CD4-positive, CD25-positive, alpha-beta regulatory T cell (primary cell): Measurements from ENCODE around the gene WSB2. TPM values are rescaled to one million over a fixed set of nuclear protein-coding genes. Genes with fewer than 3 reads are reported as not detected.
A peak's percentile ranks its signal among the peaks of the same experiment; 100 is the strongest.

Source experiments
- ATAC-seq, 2 donors: fragments of 150-1000 bp; cut with Tn5 transposase; one replicate each; pipeline ENCODE4 v1.10.0; 2021; ENCODE audit warnings: low read depth in 2 of 2, moderate number of reproducible peaks in 2 of 2, moderate library complexity in 1 of 2
- DNase-seq, 3 donors: peaks; one replicate each; pipeline versions ENCODE4 v3.0.0 to v3.0.0-alpha.2; 2012 to 2022; ENCODE audit warnings: mixed read lengths in 1 of 3
- H3K27ac ChIP-seq: one replicate; pipeline ENCODE4 v1.7.0; 2013; ENCODE audit warnings: mild to moderate bottlenecking, low read length; ENCODE audit not compliant: insufficient read depth, poor library complexity, severe bottlenecking
- H3K27me3 ChIP-seq: one replicate; pipeline ENCODE4 v1.7.0; 2013; ENCODE audit warnings: low read length; ENCODE audit not compliant: control insufficient read depth, insufficient read depth
- H3K36me3 ChIP-seq: one replicate; pipeline ENCODE4 v1.7.0; 2013; ENCODE audit warnings: mild to moderate bottlenecking, low read length, moderate library complexity; ENCODE audit not compliant: control insufficient read depth, insufficient read depth
- H3K4me1 ChIP-seq: 2 replicates; pipeline ENCODE4 v1.7.0; 2013; ENCODE audit warnings: mild to moderate bottlenecking, low read length; ENCODE audit not compliant: insufficient read depth, control insufficient read depth, poor library complexity, severe bottlenecking
- H3K4me3 ChIP-seq: one replicate; pipeline ENCODE4 v1.7.0; 2013; ENCODE audit warnings: low read depth, mild to moderate bottlenecking, low read length, moderate library complexity
- H3K9me3 ChIP-seq, 2 experiments: 1 replicate in 1 of 2; 2 replicates in 1 of 2; pipeline ENCODE4 v1.7.0; 2013; ENCODE audit warnings: low read length in 2 of 2, mild to moderate bottlenecking in 1 of 2, moderate library complexity in 1 of 2; ENCODE audit not compliant: control insufficient read depth in 2 of 2
- H3K27ac Mint-ChIP-seq, 3 donors: one replicate each; pipeline ENCODE4 v1.8.0; 2020 to 2022; ENCODE audit warnings: mild to moderate bottlenecking in 3 of 3, mixed read lengths in 3 of 3, moderate library complexity in 2 of 3
- H3K27me3 Mint-ChIP-seq: one replicate; pipeline ENCODE4 v1.8.0; 2022; ENCODE audit warnings: mild to moderate bottlenecking, mixed read lengths
- H3K36me3 Mint-ChIP-seq: one replicate; pipeline ENCODE4 v1.8.0; 2020; ENCODE audit warnings: mixed read lengths
- H3K4me1 Mint-ChIP-seq, 4 donors: one replicate each; pipeline ENCODE4 v1.8.0; 2020 to 2022; ENCODE audit warnings: mixed read lengths in 4 of 4, mild to moderate bottlenecking in 1 of 4
- H3K4me3 Mint-ChIP-seq, 4 donors: one replicate each; pipeline ENCODE4 v1.8.0; 2020 to 2022; ENCODE audit warnings: mild to moderate bottlenecking in 4 of 4, mixed read lengths in 4 of 4, moderate library complexity in 3 of 4
- H3K9me3 Mint-ChIP-seq, 7 donors: one replicate each; pipeline ENCODE4 v1.8.0; 2020 to 2022; ENCODE audit warnings: mixed read lengths in 7 of 7, mild to moderate bottlenecking in 3 of 7, moderate library complexity in 2 of 7
- polyA plus RNA-seq, 4 donors: library from polyadenylated mRNA; unstranded; fragments of 300-500 nt; fragmentation: Illumina TruSeq; gene quantifications; one replicate each; pipeline ENCODE4 v1.2.3, GENCODE V29; 2021
- total RNA-seq: library from RNA; stranded (reverse); gene quantifications from one replicate; pipeline ENCODE4 v1.2.3, GENCODE V29; 2022

WSB2 gene
- total and polyA plus RNA-seq, 5 donors from 2014 or later, result 16.0 to 30.8 (median 25.3) TPM

- Mint-ChIP-seq H3K36me3 (peaks cover 64% of the 10 kb centered on the region), H3K27me3 (no peaks in the 10 kb centered on the region), H3K4me1 (peaks cover 2 to 8% (median 5%) of the 10 kb centered on the region in 4 donors), H3K4me3 (no peak overlapping the region), H3K9me3 (no peaks in the 10 kb centered on the region), H3K27ac (peak overlapping the region in 2 of 3 donors; percentile 11 to 64)
- ATAC-seq (no peak), DNase-seq (no peak)
- Histone ChIP-seq H3K4me1 (no peaks in the 10 kb centered on the region), H3K36me3 (peaks cover 72% of the 10 kb centered on the region), H3K9me3 (no peaks in the 10 kb centered on the region), H3K4me3 (no peak overlapping the region), H3K27ac (no peak overlapping the region), H3K27me3 (no peaks in the 10 kb centered on the region)
These were observed 22.8 kb downstream of the WSB2 start for GRCh38 chr12:118038137-118038536.

GRCh38 chr12:118036672-118037411 is 24.1 kb downstream of the WSB2 start:
- Mint-ChIP-seq H3K36me3 (peaks cover 59% of the 10 kb centered on the region), H3K27me3 (no peaks in the 10 kb centered on the region), H3K4me3 (no peak overlapping the region), H3K9me3 (no peaks in the 10 kb centered on the region), H3K27ac (no peak overlapping the region), H3K4me1 (peaks cover 4 to 10% (median 5%) of the 10 kb centered on the region in 4 donors)
- no peak overlapping the region for H3K27ac ChIP-seq
- DNase-seq (no peak), ATAC-seq (no peak)
- no peaks in the 10 kb centered on the region for H3K27me3 ChIP-seq
- H3K4me1 ChIP-seq, result no peaks in the 10 kb centered on the region
- H3K36me3 ChIP-seq, result peaks cover 74% of the 10 kb centered on the region
- no peaks in the 10 kb centered on the region for H3K9me3 ChIP-seq
- no peak overlapping the region for H3K4me3 ChIP-seq

GRCh38 chr12:118035190-118036041 is 25.6 kb downstream of the WSB2 start:
- Mint-ChIP-seq H3K36me3 (peaks cover 58% of the 10 kb centered on the region), H3K4me3 (no peak overlapping the region), H3K27me3 (no peaks in the 10 kb centered on the region), H3K27ac (peak overlapping the region; percentile 15 to 64 (median 52)), H3K9me3 (no peaks in the 10 kb centered on the region), H3K4me1 (peaks cover 4 to 10% (median 5%) of the 10 kb centered on the region in 4 donors)
- DNase-seq (peak in 1 of 3 donors; percentile 19), ATAC-seq (no peak)
- Histone ChIP-seq H3K4me3 (no peak overlapping the region), H3K4me1 (no peaks in the 10 kb centered on the region), H3K27ac (no peak overlapping the region), H3K36me3 (peaks cover 86% of the 10 kb centered on the region), H3K9me3 (no peaks in the 10 kb centered on the region), H3K27me3 (no peaks in the 10 kb centered on the region)

GRCh38 chr12:118034429-118035189 is 26.4 kb downstream of the WSB2 start:
- Mint-ChIP-seq H3K27ac (peak overlapping the region; percentile 10 to 71 (median 52)), H3K27me3 (no peaks in the 10 kb centered on the region), H3K4me3 (no peak overlapping the region), H3K4me1 (peaks cover 6 to 10% (median 7%) of the 10 kb centered on the region in 4 donors), H3K36me3 (peaks cover 59% of the 10 kb centered on the region), H3K9me3 (no peaks in the 10 kb centered on the region)
- Histone ChIP-seq H3K4me1 (no peaks in the 10 kb centered on the region), H3K27ac (no peak overlapping the region), H3K9me3 (no peaks in the 10 kb centered on the region), H3K27me3 (no peaks in the 10 kb centered on the region), H3K4me3 (no peak overlapping the region), H3K36me3 (peaks cover 88% of the 10 kb centered on the region)
- no peak for DNase-seq
- no peak for ATAC-seq

- Histone ChIP-seq H3K4me3 (no peak overlapping the region), H3K36me3 (peaks cover 82% of the 10 kb centered on the region), H3K27me3 (no peaks in the 10 kb centered on the region), H3K9me3 (no peaks in the 10 kb centered on the region), H3K27ac (no peak overlapping the region), H3K4me1 (no peaks in the 10 kb centered on the region)
- peaks cover 2 to 10% (median 7%) of the 10 kb centered on the region in 4 donors for H3K4me1 Mint-ChIP-seq
- H3K27me3 Mint-ChIP-seq, result no peaks in the 10 kb centered on the region
- H3K27ac Mint-ChIP-seq, result peak overlapping the region in 2 of 3 donors; percentile 49 to 71
- H3K9me3 Mint-ChIP-seq, result no peaks in the 10 kb centered on the region
- peaks cover 58% of the 10 kb centered on the region for H3K36me3 Mint-ChIP-seq
- DNase-seq (no peak), ATAC-seq (no peak)
- H3K4me3 Mint-ChIP-seq, result peak overlapping the region in 1 of 4 donors; percentile 19
These were observed 27.1 kb downstream of the WSB2 start for GRCh38 chr12:118033902-118034301.

GRCh38 chr12:118033323-118033722 is 27.7 kb downstream of the WSB2 start:
- H3K27me3 ChIP-seq, result no peaks in the 10 kb centered on the region
- peaks cover 2 to 10% (median 7%) of the 10 kb centered on the region in 4 donors for H3K4me1 Mint-ChIP-seq
- no peak overlapping the region for H3K4me3 ChIP-seq
- H3K4me3 Mint-ChIP-seq, result no peak overlapping the region
- H3K27ac ChIP-seq, result no peak overlapping the region
- H3K9me3 Mint-ChIP-seq, result no peaks in the 10 kb centered on the region
- H3K36me3 Mint-ChIP-seq, result peaks cover 58% of the 10 kb centered on the region
- no peaks in the 10 kb centered on the region for H3K4me1 ChIP-seq
- DNase-seq (no peak), ATAC-seq (no peak)
- H3K27me3 Mint-ChIP-seq, result no peaks in the 10 kb centered on the region
- peaks cover 80% of the 10 kb centered on the region for H3K36me3 ChIP-seq
- peak overlapping the region in 2 of 3 donors; percentile 46 to 49 for H3K27ac Mint-ChIP-seq
- H3K9me3 ChIP-seq, result no peaks in the 10 kb centered on the region

GRCh38 chr12:118032188-118032587 is 28.8 kb downstream of the WSB2 start:
- no peaks in the 10 kb centered on the region for H3K9me3 Mint-ChIP-seq
- Histone ChIP-seq H3K36me3 (peaks cover 76% of the 10 kb centered on the region), H3K4me3 (no peak overlapping the region), H3K4me1 (no peaks in the 10 kb centered on the region), H3K9me3 (no peaks in the 10 kb centered on the region), H3K27me3 (no peaks in the 10 kb centered on the region), H3K27ac (no peak overlapping the region)
- DNase-seq (no peak), ATAC-seq (no peak)
- no peaks in the 10 kb centered on the region for H3K27me3 Mint-ChIP-seq
- no peak overlapping the region for H3K4me3 Mint-ChIP-seq
- peak overlapping the region in 2 of 3 donors; percentile 67 to 69 for H3K27ac Mint-ChIP-seq
- H3K36me3 Mint-ChIP-seq, result peaks cover 58% of the 10 kb centered on the region
- H3K4me1 Mint-ChIP-seq, result peaks cover 2 to 7% (median 7%) of the 10 kb centered on the region in 4 donors
